ENCODE data around the gene PADI4.
"Not testable (repeated sequence)": the region's sequence is repeated elsewhere in the genome, so short reads cannot be mapped to it uniquely, and the experiment has no call there.

Gene PADI4

DNA sequence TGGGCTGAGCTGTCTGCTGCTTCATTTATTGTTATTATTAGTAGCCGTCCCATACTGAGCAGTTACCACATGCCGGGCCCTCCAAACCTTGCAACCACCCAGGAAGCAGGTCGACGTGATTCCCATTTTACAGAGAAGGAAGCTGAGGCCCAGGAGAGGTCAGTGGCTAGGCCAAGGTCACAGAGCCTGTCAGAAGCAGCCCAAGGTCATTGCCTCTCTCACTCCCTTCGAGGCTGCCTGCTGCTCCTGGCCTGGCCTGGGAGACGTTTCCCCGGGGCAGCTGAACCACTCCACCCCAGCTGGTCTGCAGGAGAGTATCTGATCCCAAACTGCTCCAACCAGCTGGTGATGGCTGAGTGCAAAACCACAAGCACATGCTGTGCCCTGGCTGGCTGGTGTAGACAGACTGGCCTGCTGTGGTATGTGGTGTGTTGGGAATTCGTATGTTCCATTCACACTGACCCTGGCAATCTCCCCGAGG is 6.5 kb downstream of the PADI4 start:
- Histone ChIP-seq H3K9ac (ENCODE audit: low read length) (no peak overlapping the region), H3K27ac (ENCODE audit: low read depth, low read length) (no peak overlapping the region), H3K36me3 (ENCODE audit: control insufficient read depth, insufficient read depth, low read length) (no peaks in the 10 kb centered on the region), H3K4me1 (ENCODE audit: control insufficient read depth, insufficient read depth, low read length) (peaks cover 23% of the 10 kb centered on the region), H3K4me3 (ENCODE audit: low read depth, low read length) (no peak overlapping the region), H3K9me3 (ENCODE audit: control insufficient read depth, insufficient read depth, low read depth, low read length) (no peaks in the 10 kb centered on the region), H3K27me3 (ENCODE audit: control insufficient read depth, insufficient read depth, low read length) (no peaks in the 10 kb centered on the region)

- Histone ChIP-seq H3K9ac (ENCODE audit: low read length) (no peak overlapping the region), H3K4me1 (ENCODE audit: control insufficient read depth, insufficient read depth, low read length) (peaks cover 20% of the 10 kb centered on the region; the same call in 1 of the 2 replicates), H3K9me3 (ENCODE audit: control insufficient read depth, insufficient read depth, low read depth, low read length) (peaks cover 3% of the 10 kb centered on the region; the same call in 1 of the 2 replicates), H3K27me3 (ENCODE audit: control insufficient read depth, insufficient read depth, low read length) (no peaks in the 10 kb centered on the region), H3K36me3 (ENCODE audit: control insufficient read depth, insufficient read depth, low read length) (no peaks in the 10 kb centered on the region), H3K27ac (ENCODE audit: low read depth, low read length) (no peak overlapping the region), H3K4me3 (ENCODE audit: low read depth, low read length) (no peak overlapping the region)
Observed at GRCh38 chr1:17315542-17316130, 7.6 kb downstream of the PADI4 start.

DNA sequence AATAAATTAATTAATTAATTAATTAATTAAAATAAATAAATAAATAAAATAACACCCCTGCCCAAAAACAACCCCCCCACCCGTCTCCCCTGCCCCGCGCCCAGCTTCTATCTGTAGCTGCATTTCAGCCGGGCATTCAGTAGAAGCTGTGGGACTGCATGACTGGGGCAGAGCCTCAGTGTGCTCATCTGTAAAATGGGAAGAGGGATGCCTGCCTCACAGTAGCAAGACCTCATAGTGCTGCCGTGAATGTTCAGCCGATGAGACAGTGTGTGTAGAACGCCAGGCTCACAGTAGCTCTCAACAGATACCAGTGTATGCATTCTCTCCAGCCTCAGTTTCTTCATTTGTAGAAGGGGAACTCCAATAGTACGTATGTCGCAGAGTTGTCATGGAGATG is 8.7 kb downstream of the PADI4 start:
- H3K27me3 ChIP-seq (ENCODE audit: control insufficient read depth, insufficient read depth, low read length) = no peaks in the 10 kb centered on the region
- no peak overlapping the region for H3K27ac ChIP-seq (ENCODE audit: low read depth, low read length)
- no peak overlapping the region for H3K4me3 ChIP-seq (ENCODE audit: low read depth, low read length)
- H3K9me3 ChIP-seq (ENCODE audit: control insufficient read depth, insufficient read depth, low read depth, low read length) = peaks cover 3% of the 10 kb centered on the region; the same call in 1 of the 2 replicates
- H3K9ac ChIP-seq (ENCODE audit: low read length) = no peak overlapping the region
- H3K36me3 ChIP-seq (ENCODE audit: control insufficient read depth, insufficient read depth, low read length) = no peaks in the 10 kb centered on the region
- H3K4me1 ChIP-seq (ENCODE audit: control insufficient read depth, insufficient read depth, low read length) = peaks cover 24% of the 10 kb centered on the region; the same call in 1 of the 2 replicates

DNA sequence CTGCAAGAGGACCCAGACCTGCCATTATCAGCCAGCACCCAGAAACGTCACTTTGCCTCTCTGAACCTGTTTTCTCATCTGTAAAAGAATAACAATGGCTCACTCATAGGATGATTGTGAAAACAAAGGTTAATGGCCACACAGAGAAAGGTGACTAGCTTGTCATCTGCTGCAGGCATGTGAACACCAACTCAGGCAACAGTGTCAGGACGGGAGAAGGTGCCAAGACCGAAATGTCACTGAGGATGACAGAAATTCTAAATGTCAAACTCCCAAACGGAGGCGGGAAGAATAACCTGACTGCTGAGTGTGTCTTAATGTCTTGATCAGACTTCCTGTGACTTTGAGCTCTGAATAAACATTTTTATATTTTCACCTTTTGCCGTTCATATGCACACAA is 10.3 kb downstream of the PADI4 start:
- Histone ChIP-seq H3K4me3 (ENCODE audit: low read depth, low read length) (no peak overlapping the region), H3K27me3 (ENCODE audit: control insufficient read depth, insufficient read depth, low read length) (no peaks in the 10 kb centered on the region), H3K9ac (ENCODE audit: low read length) (no peak overlapping the region), H3K4me1 (ENCODE audit: control insufficient read depth, insufficient read depth, low read length) (peaks cover 25% of the 10 kb centered on the region; the same call in 1 of the 2 replicates), H3K36me3 (ENCODE audit: control insufficient read depth, insufficient read depth, low read length) (no peaks in the 10 kb centered on the region), H3K9me3 (ENCODE audit: control insufficient read depth, insufficient read depth, low read depth, low read length) (peaks cover 3% of the 10 kb centered on the region; the same call in 1 of the 2 replicates), H3K27ac (ENCODE audit: low read depth, low read length) (no peak overlapping the region)

DNA sequence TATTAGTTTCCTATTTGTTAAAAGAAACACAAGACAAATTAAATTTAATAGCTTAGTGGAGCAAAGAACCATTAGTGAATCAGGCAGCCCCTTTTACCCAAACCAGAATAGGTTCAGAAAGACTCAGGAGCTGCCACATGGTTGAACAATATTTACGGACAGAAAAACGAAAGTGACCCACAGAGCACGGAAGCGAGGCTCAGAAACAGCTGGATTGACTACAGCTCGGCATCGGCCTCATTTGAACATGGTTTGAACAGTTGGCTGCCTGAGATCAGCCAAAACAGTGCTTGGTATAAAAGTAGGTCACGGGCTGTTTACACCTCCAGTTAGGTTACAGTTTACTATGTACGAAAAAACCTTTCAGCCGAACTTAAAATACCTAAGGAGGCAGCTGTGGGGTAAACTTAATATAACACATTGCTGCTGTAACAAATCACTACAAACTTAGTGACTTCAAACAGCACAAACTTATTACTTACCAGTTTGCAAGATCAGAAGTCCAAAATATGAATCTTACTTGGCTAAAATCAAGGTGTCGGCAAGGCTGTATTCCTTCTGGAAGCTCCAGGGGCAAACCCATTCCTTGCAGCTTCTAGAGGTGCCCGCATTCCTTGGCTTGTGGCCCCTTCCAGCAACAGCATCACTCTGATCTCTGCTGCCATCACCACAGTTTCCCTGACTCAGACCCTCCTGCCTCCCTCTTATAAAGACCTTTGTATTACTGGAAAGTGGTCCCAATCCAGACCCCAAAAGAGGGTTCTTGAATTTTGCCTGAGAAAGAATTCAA is 11.8 kb downstream of the PADI4 start:
- Histone ChIP-seq H3K9ac (ENCODE audit: low read length) (no peak overlapping the region), H3K36me3 (ENCODE audit: control insufficient read depth, insufficient read depth, low read length) (no peaks in the 10 kb centered on the region), H3K4me3 (ENCODE audit: low read depth, low read length) (no peak overlapping the region), H3K4me1 (ENCODE audit: control insufficient read depth, insufficient read depth, low read length) (peaks cover 21% of the 10 kb centered on the region; the same call in 1 of the 2 replicates), H3K27ac (ENCODE audit: low read depth, low read length) (no peak overlapping the region), H3K27me3 (ENCODE audit: control insufficient read depth, insufficient read depth, low read length) (no peaks in the 10 kb centered on the region), H3K9me3 (ENCODE audit: control insufficient read depth, insufficient read depth, low read depth, low read length) (peaks cover 7% of the 10 kb centered on the region)

- H3K27me3 ChIP-seq (ENCODE audit: control insufficient read depth, insufficient read depth, low read length); H3K27ac ChIP-seq (ENCODE audit: low read depth, low read length); H3K4me1 ChIP-seq (ENCODE audit: control insufficient read depth, insufficient read depth, low read length): not testable (repeated sequence)
Observed at GRCh38 chr1:17321857-17322390, 13.9 kb downstream of the PADI4 start.

DNA sequence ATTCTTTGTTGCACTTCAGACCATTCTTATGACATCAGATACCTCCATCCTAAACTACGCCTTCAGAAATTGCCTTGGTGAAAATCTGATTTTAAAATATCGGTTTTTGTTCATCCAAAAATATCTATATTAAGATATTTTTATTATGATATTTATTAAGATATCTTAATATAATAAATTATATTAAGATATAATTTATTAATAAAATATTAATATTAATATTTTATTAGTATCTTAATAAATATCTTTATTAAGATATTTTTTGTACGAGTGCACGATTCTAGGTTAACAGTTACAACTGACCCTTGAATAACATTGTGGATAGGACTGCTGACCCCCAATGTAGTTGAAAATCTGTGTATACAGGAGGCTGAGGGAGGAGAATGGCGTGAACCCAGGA is 20.9 kb downstream of the PADI4 start:
- no peak overlapping the region for H3K27ac ChIP-seq (ENCODE audit: low read depth, low read length)
- H3K27me3 ChIP-seq (ENCODE audit: control insufficient read depth, insufficient read depth, low read length) = no peaks in the 10 kb centered on the region
- no peaks in the 10 kb centered on the region for H3K36me3 ChIP-seq (ENCODE audit: control insufficient read depth, insufficient read depth, low read length)
- H3K9me3 ChIP-seq (ENCODE audit: control insufficient read depth, insufficient read depth, low read depth, low read length) = peaks cover 11% of the 10 kb centered on the region
- H3K9ac ChIP-seq (ENCODE audit: low read length) = no peak overlapping the region
- no peaks in the 10 kb centered on the region for H3K4me1 ChIP-seq (ENCODE audit: control insufficient read depth, insufficient read depth, low read length)
- H3K4me3 ChIP-seq (ENCODE audit: low read depth, low read length) = no peak overlapping the region

More at GRCh38 chr1:17321857-17322390, 13.9 kb downstream of the PADI4 start:
- H3K4me3 ChIP-seq (ENCODE audit: low read depth, low read length); H3K36me3 ChIP-seq (ENCODE audit: control insufficient read depth, insufficient read depth, low read length); H3K9ac ChIP-seq (ENCODE audit: low read length); H3K9me3 ChIP-seq (ENCODE audit: control insufficient read depth, insufficient read depth, low read depth, low read length): not testable (repeated sequence)

DNA sequence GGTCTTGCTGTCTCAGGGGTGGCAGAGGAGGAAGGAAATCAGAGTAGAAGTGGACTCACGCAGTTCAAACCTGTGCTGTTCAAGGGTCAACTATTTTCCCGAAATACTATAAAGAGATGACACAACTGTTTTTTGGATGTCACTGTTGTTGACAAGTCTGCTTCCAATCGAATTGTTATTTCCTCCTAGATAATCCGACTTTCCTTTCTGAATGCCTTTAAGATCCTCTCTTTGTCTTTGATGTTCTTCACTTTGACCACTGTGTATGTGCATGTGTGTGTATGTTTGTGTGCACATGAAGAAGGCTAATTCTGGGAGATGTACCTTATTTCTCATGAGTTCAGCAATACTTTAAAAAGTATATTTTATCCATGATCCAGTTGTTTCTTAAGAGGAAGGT is 21.6 kb downstream of the PADI4 start:
- Histone ChIP-seq H3K27ac (ENCODE audit: low read depth, low read length) (no peak overlapping the region), H3K27me3 (ENCODE audit: control insufficient read depth, insufficient read depth, low read length) (no peaks in the 10 kb centered on the region), H3K36me3 (ENCODE audit: control insufficient read depth, insufficient read depth, low read length) (no peaks in the 10 kb centered on the region)

DNA sequence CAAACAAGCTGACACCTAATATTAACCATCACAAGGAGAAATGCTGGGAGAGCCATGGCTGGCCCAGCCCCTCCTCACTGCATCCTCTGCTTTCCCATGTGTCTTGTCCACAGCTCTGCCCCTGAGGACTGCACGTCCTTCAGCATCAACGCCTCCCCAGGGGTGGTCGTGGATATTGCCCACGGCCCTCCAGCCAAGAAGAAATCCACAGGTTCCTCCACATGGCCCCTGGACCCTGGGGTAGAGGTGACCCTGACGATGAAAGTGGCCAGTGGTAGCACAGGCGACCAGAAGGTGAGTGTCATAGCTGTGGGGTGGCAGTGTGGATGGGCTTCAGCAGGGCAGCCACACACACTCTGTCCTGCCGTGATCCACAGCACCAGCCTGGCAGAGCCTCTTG is 22.9 kb downstream of the PADI4 start:
- no peak overlapping the region for H3K4me3 ChIP-seq (ENCODE audit: low read depth, low read length)
- H3K9ac ChIP-seq (ENCODE audit: low read length) = no peak overlapping the region
- no peak overlapping the region for H3K27ac ChIP-seq (ENCODE audit: low read depth, low read length)
- H3K27me3 ChIP-seq (ENCODE audit: control insufficient read depth, insufficient read depth, low read length) = no peaks in the 10 kb centered on the region; the same call in 1 of the 2 replicates
- 0 out of 2 replicates have a peak, but pooled peaks cover 4% of the 10 kb centered on the region for H3K9me3 ChIP-seq (ENCODE audit: control insufficient read depth, insufficient read depth, low read depth, low read length)
- H3K36me3 ChIP-seq (ENCODE audit: control insufficient read depth, insufficient read depth, low read length) = no peaks in the 10 kb centered on the region
- H3K4me1 ChIP-seq (ENCODE audit: control insufficient read depth, insufficient read depth, low read length) = no peaks in the 10 kb centered on the region

More for the DNA sequence above, 21.6 kb downstream of the PADI4 start:
- Histone ChIP-seq H3K4me1 (ENCODE audit: control insufficient read depth, insufficient read depth, low read length) (no peaks in the 10 kb centered on the region), H3K9me3 (ENCODE audit: control insufficient read depth, insufficient read depth, low read depth, low read length) (peaks cover 8% of the 10 kb centered on the region), H3K4me3 (ENCODE audit: low read depth, low read length) (no peak overlapping the region), H3K9ac (ENCODE audit: low read length) (no peak overlapping the region)

DNA sequence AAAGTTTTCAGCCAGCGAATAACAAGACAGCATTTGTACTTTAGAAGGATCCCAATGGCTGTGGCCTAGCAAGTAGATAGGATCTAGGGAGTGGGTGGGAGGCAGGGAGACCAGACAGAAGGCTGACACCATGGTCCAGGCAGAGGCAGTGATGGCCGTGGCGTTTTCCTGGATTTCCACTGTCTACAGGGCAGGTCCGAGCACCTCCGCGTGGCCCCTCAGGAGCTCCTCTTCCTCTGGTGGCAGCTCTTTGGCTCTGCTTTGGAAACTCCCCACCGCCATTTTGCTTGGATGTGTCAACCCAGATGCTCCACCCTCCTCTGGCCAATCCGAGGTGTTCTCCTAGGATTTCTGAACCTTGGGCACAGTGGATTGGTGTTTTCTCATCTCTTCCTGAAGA is 25.1 kb downstream of the PADI4 start:
- H3K9me3 ChIP-seq (ENCODE audit: control insufficient read depth, insufficient read depth, low read depth, low read length) = 0 out of 2 replicates have a peak, but pooled peaks cover 4% of the 10 kb centered on the region
- H3K4me3 ChIP-seq (ENCODE audit: low read depth, low read length) = no peak overlapping the region
- no peaks in the 10 kb centered on the region for H3K4me1 ChIP-seq (ENCODE audit: control insufficient read depth, insufficient read depth, low read length)
- no peaks in the 10 kb centered on the region; the same call in 1 of the 2 replicates for H3K27me3 ChIP-seq (ENCODE audit: control insufficient read depth, insufficient read depth, low read length)
- H3K9ac ChIP-seq (ENCODE audit: low read length) = no peak overlapping the region
- H3K27ac ChIP-seq (ENCODE audit: low read depth, low read length) = no peak overlapping the region
- no peaks in the 10 kb centered on the region for H3K36me3 ChIP-seq (ENCODE audit: control insufficient read depth, insufficient read depth, low read length)
